ENCODE measurements around the gene HCRTR2.
A peak's percentile ranks its signal among the peaks of the same experiment; 100 is the strongest.
"Not testable (repeated sequence)": the region's sequence is repeated elsewhere in the genome, so short reads cannot be mapped to it uniquely, and the experiment has no call there.

HCRTR2 gene

GRCh38 chr6:55220961-55221360 is 46.6 kb downstream of the HCRTR2 start:
- DNase-seq = no peak

GRCh38 chr6:55227862-55228261 is 53.5 kb downstream of the HCRTR2 start:
- no peak for DNase-seq

- DNase-seq = peak; percentile 62
Observed at GRCh38 chr6:55239099-55239498, 64.8 kb downstream of the HCRTR2 start.

GRCh38 chr6:55240975-55241605 is 66.8 kb downstream of the HCRTR2 start:
- DNase-seq = peak; percentile 30

- DNase-seq = no peak
Observed at GRCh38 chr6:55250400-55250799, 76.1 kb downstream of the HCRTR2 start.

- DNase-seq = no peak
Observed at GRCh38 chr6:55255113-55255512, 80.8 kb downstream of the HCRTR2 start.

GRCh38 chr6:55260181-55260580 is 85.9 kb downstream of the HCRTR2 start:
- DNase-seq = no peak

- DNase-seq = no peak
Observed at GRCh38 chr6:55265409-55266114, 91.2 kb downstream of the HCRTR2 start.

GRCh38 chr6:55266896-55267295 is 92.6 kb downstream of the HCRTR2 start:
- DNase-seq = no peak

GRCh38 chr6:55276745-55277530 is 102.6 kb downstream of the HCRTR2 start:
- DNase-seq = peak; percentile 33

- DNase-seq = no peak
Observed at GRCh38 chr6:55277646-55278045, 103.3 kb downstream of the HCRTR2 start.

GRCh38 chr6:55281215-55281614 is 106.9 kb downstream of the HCRTR2 start:
- no peak for DNase-seq

- DNase-seq = no peak
Observed at GRCh38 chr6:55282115-55282514, 107.8 kb downstream of the HCRTR2 start.

- no peak for DNase-seq
Observed at GRCh38 chr6:55286824-55287223, 112.5 kb downstream of the HCRTR2 start.

GRCh38 chr6:55290736-55291135 is 116.4 kb downstream of the HCRTR2 start:
- DNase-seq = no peak

- DNase-seq = no peak
Observed at GRCh38 chr6:55293116-55293515, 118.8 kb downstream of the HCRTR2 start.

GRCh38 chr6:55297214-55297613 is 122.9 kb downstream of the HCRTR2 start:
- not testable (repeated sequence) for DNase-seq

- no peak for DNase-seq
Observed at GRCh38 chr6:55299286-55299985, 125.1 kb downstream of the HCRTR2 start.

GRCh38 chr6:55304747-55305146 is 130.4 kb downstream of the HCRTR2 start:
- no peak for DNase-seq

GRCh38 chr6:55319961-55320695 is 145.8 kb downstream of the HCRTR2 start:
- DNase-seq = no peak

GRCh38 chr6:55320696-55321086 is 146.4 kb downstream of the HCRTR2 start:
- no peak for DNase-seq

- no peak for DNase-seq
Observed at GRCh38 chr6:55327169-55327568, 152.9 kb downstream of the HCRTR2 start, which contains the start of gene GFRAL. GFRAL (plus strand) TSS chr6:55327469; CDS start chr6:55327555, 86 bp downstream.

Measured in COR-L47 (cell line).